ENCODE results near the gene GRIN2C. TPM values are rescaled to one million over a fixed set of nuclear protein-coding genes. Genes with fewer than 3 reads are reported as not detected.

The GRIN2C gene
- total and polyA plus RNA-seq, 2 of the 4 experiments (the other 2 are of a cell fraction): 0.22 TPM; not detected in 1

DNA sequence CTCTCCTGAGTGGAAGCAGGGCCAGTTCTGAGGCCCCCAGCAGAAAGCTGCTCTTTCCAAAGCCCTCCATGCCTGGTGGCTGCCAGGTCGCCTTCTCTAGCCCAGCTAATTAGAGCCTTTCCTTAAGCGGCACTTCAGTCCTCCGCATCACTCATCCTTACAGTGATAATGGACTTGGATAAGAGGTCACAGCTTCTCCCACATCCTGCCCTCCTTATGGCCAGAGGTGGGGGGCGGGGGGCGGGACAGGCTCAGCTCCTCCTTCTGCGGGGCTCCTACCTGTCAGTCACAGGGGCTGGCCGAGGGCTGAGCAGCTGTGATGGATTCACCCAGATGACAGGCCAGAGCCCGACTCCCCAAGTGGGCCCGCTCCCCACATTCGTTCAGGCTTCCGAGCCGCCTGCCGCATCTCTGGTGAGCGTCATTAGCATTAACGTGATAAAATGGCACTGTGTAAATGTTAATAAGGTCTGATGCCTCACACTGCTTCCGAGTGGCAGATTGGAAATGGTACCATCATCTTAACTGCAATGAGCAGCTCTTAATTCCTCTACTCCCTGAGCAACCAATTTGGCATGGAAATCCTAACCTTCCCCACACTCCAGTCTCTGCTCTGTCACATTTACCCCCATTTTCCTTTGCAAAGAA lies 41.3 kb downstream of the GRIN2C start:
- Histone ChIP-seq H2BK20ac (ENCODE audit: low read depth, low read length) (no peak overlapping the region), H4K91ac (ENCODE audit: insufficient read depth, low read depth, low read length) (no peak overlapping the region), H2BK5ac (ENCODE audit: low read depth, low read length, poor library complexity, severe bottlenecking) (no peak overlapping the region), H3K79me1 (ENCODE audit: low read depth in 1 of 2, low read length in 2 of 2) (no peaks in the 10 kb centered on the region), H3K4ac (ENCODE audit: low read depth, low read length) (no peak overlapping the region), H3K23ac (ENCODE audit: low read depth, low read length) (no peak overlapping the region), H2AFZ (replicated peaks; ENCODE audit: low read length, poor library complexity) (no peak overlapping the region), H3K4me2 (ENCODE audit: low read depth, low read length) (no peak overlapping the region), H2AK9ac (replicated peaks; ENCODE audit: low read depth, low read length, poor library complexity) (no peak overlapping the region), H3K27me3 (ENCODE audit: control insufficient read depth, insufficient read depth, low read length) (no peaks in the 10 kb centered on the region), H2AK5ac (ENCODE audit: low read depth, low read length) (no peak overlapping the region), H3K9me3 (ENCODE audit: control insufficient read depth, insufficient read depth, low read length) (no peaks in the 10 kb centered on the region), H3K9ac (ENCODE audit: low read depth, low read length) (no peak overlapping the region), H4K8ac (ENCODE audit: low read depth in 2 of 2, low read length in 2 of 2) (no peak overlapping the region), H3K4me1 (ENCODE audit: control insufficient read depth, insufficient read depth, low read length) (no peaks in the 10 kb centered on the region), H3K9me1 (ENCODE audit: insufficient read depth, low read length) (0 out of 2 replicates have a peak, but pooled peaks cover 3% of the 10 kb centered on the region), H3K27ac (ENCODE audit: insufficient read depth, low read length) (no peak overlapping the region), H2BK120ac (ENCODE audit: low read depth, low read length) (no peak overlapping the region), H3K18ac (ENCODE audit: low read depth, low read length) (no peak overlapping the region), H3K4me3 (ENCODE audit: insufficient read depth, low read depth, low read length) (no peak overlapping the region), H2BK15ac (ENCODE audit: low read depth, low read length) (no peak overlapping the region), H4K20me1 (ENCODE audit: insufficient read depth, low read length) (no peaks in the 10 kb centered on the region), H3K36me3 (ENCODE audit: control insufficient read depth, insufficient read depth, low read length) (peaks cover 13% of the 10 kb centered on the region), H4K5ac (ENCODE audit: low read depth, low read length) (no peak overlapping the region), H3K56ac (ENCODE audit: extremely low read depth, insufficient read depth, low read length) (no peak overlapping the region), H3K14ac (replicated peaks; ENCODE audit: low read depth, low read length) (no peak overlapping the region)
- POLR2A ChIA-PET (ENCODE audit: unreplicated experiment): no interaction called here
- dilution Hi-C loops (cut with HindIII; ENCODE audit: low sequenced_read_pairs, unreplicated experiment) (no loop called here), intact Hi-C loops (cut with micrococcal nuclease) (no loop called here), in situ Hi-C loops (cut with MboI; ENCODE audit: low sequenced_read_pairs) (no loop called here)
- TF ChIP-seq FOS (IDR thresholded peaks at IDR 0.05; ENCODE audit: low read depth, low read length) (no peak), POLR2A (IDR thresholded peaks at IDR 0.05; ENCODE audit: low read depth, low read length) (no peak), CHD1 (IDR thresholded peaks at IDR 0.05; ENCODE audit: low read depth, low read length) (no peak), RAD21 (IDR thresholded peaks at IDR 0.05; ENCODE audit: low read length) (no peak), NFE2L2 (IDR thresholded peaks at IDR 0.05; ENCODE audit: low read depth, low read length) (no peak), RCOR1 (IDR thresholded peaks at IDR 0.05; ENCODE audit: insufficient replicate concordance, low read length) (no peak), MAFK (IDR thresholded peaks at IDR 0.05; ENCODE audit: low read depth, low read length) (no peak), BHLHE40 (IDR thresholded peaks at IDR 0.05; ENCODE audit: low read depth, low read length) (no peak)
- TF ChIP-seq, protein P1, sequence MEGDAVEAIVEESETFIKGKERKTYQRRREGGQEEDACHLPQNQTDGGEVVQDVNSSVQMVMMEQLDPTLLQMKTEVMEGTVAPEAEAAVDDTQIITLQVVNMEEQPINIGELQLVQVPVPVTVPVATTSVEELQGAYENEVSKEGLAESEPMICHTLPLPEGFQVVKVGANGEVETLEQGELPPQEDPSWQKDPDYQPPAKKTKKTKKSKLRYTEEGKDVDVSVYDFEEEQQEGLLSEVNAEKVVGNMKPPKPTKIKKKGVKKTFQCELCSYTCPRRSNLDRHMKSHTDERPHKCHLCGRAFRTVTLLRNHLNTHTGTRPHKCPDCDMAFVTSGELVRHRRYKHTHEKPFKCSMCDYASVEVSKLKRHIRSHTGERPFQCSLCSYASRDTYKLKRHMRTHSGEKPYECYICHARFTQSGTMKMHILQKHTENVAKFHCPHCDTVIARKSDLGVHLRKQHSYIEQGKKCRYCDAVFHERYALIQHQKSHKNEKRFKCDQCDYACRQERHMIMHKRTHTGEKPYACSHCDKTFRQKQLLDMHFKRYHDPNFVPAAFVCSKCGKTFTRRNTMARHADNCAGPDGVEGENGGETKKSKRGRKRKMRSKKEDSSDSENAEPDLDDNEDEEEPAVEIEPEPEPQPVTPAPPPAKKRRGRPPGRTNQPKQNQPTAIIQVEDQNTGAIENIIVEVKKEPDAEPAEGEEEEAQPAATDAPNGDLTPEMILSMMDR (conservative IDR thresholded peaks at IDR 0.05; ENCODE audit: low read depth, low read length): no peak
- BruUV-seq (replicated peaks): no TSS peak
- ATAC-seq (ENCODE audit: low read depth) (no peak), DNase-seq (no peak)
- CTCF ChIA-PET: no interaction called here
- WGBS, 2 experiments (ENCODE audit: extremely low coverage in 2 of 2, insufficient read length in 1 of 2): 82% methylated on average over 8 of the region's 16 CpGs; no CpG with 5 or more reads in 1 of the 2 experiments

Measured in IMR-90 (cell line).